HG03097 (cell line): ENCODE results near the gene KLK14.

Experiments used
- ATAC-seq: cut with Tn5 transposase; IDR thresholded peaks from one replicate; pipeline ENCODE4 v1.9.1; 2021; ENCODE audit not compliant: unreplicated experiment, low FRiP score

KLK14 gene

DNA sequence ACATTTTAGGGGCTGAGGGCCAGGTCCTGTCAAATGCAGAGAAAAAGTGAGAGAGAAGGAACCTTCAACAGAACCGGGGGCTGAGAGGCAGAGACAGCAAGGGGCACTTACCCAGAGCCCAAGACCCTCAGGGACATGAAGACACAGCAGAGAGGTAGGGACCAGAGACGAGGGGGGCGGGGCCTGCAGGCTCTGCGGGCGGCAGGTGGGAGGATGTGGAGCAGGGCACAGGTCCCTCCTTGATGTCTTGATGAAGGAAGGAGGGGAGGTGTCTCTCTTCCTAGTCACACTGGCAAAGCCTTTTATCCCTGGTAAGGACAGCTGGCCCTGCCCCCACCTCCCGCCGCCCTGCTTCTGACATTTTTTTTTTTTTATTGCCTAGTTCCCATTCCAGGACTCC lies at the start of gene KLK14:
TSS of gene KLK14 (minus strand) at position 277 of the 400 bp plus-strand sequence. CDS start at position 4, 273 bp downstream.
- ATAC-seq: no peak

- ATAC-seq: no peak
These were observed 49.3 kb upstream of the KLK14 start for GRCh38 chr19:51131780-51132680.

- no peak for ATAC-seq
These were observed 47.0 kb upstream of the KLK14 start for GRCh38 chr19:51129716-51130115.

DNA sequence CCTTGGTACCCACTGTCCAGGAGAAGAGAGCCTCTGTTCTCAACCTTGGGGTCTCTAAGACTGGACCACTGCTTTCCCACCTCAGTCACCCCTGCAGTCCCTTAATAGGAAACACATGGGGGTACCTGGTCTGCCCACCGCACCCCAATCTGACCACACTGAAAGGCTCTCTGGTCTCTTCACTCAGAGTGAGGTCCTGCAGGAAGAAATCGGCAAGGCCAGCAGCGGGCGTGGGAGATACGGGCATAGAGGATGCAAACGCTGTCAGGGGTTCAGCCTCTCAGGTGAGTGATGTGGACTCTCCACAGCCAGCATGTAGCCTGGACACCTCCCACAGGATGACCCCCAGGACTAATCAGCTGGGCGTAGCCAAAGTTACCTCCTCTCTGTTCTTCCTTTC lies 45.5 kb upstream of the KLK14 start:
- no peak for ATAC-seq

DNA sequence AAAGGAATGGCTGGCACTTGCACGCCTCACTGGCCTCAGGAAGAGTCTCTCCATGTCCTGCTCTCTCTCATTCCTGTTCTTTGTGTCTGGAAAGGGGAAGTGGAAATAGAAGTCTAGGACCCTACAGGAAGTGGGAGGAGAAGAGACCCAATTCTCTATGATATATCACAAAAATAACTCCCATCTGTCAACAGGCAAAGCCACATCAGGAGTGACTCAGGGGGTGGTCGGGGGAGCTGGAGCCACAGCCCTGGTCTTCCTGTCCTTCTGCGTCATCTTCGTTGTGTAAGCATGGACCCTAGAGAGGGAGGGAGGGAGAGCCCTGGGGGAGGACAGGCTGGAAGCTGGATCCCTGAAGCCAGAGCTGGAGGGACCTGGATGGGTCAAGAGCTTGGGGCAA lies 45.1 kb upstream of the KLK14 start:
- ATAC-seq: no peak

DNA sequence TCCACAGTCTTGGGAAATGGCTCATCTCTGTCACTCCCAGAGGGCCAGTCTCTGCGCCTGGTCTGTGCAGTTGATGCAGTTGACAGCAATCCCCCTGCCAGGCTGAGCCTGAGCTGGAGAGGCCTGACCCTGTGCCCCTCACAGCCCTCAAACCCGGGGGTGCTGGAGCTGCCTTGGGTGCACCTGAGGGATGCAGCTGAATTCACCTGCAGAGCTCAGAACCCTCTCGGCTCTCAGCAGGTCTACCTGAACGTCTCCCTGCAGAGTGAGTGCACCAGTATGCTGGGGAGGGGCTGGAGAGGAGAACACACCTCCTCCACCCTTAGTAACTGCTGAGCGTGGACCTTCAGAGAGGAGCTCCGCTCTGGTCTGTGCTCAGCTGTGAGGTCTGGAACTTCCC lies 44.3 kb upstream of the KLK14 start:
- ATAC-seq: no peak

GRCh38 chr19:51125421-51126075 lies 42.9 kb upstream of the KLK14 start:
- no peak for ATAC-seq

- ATAC-seq: no peak
These were observed 42.0 kb upstream of the KLK14 start, which contains the start of gene SIGLEC9 for GRCh38 chr19:51124729-51125128. SIGLEC9 (plus strand) TSS chr19:51124906; CDS start chr19:51124975, 69 bp downstream.

DNA sequence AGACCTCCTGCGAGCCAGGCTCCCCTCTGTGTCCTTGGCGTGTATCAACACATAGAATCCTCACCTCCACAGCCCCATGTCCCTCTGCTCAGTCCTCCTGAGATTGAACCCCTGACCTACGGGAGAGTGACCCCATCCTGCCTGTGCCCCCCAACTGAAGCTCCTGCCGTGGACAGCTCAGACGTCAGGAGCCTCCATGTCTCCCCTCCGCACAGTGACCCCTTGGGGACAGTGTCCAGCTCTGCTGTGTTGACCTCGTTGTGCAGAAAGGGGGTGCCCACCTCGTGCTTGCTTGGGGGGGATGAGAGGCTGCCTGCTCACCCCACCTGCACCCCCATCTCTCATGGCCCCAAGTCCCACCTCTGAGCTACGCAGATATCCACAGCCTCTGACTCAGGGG lies 41.5 kb upstream of the KLK14 start:
- no peak for ATAC-seq

DNA sequence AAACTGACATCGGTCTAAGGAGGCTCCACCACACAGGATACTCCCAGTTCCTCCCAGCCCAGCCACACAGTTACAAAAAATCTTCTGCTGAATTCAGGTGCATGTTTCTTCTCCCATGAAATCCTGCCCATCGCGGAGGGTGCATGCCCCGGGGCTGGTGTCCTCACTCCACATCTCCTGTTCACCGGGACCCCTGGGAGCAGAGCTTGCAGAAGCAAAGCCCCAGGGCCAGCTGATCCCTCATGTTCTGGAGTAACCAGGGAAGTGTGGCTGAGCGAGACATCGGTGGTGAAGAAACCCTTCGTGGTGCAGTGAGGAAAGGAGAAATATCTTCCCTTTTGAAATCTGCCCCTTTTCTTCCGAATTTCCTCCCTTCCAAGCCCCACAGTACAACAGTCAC lies 41.1 kb upstream of the KLK14 start:
- ATAC-seq: no peak

DNA sequence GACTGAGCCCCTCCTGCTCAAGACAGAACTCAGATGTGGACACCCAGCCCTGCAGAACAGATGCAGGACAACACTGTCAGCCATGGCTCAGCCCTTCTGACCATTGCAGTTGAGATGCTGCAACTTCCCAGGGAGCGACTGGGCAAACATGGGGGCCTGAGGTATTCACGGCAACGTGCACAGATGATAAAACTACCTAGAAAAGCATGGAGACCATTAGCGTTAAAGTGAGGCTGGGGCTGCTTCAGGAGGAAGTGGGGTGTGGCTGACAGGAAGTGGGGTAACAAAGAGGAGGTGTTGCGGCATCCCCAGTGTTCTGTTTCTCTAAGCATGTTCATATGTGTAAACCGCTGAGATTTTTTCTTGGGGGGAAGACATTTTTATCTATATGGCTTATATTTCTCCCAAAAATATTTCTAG lies 40.7 kb upstream of the KLK14 start:
- no peak for ATAC-seq

DNA sequence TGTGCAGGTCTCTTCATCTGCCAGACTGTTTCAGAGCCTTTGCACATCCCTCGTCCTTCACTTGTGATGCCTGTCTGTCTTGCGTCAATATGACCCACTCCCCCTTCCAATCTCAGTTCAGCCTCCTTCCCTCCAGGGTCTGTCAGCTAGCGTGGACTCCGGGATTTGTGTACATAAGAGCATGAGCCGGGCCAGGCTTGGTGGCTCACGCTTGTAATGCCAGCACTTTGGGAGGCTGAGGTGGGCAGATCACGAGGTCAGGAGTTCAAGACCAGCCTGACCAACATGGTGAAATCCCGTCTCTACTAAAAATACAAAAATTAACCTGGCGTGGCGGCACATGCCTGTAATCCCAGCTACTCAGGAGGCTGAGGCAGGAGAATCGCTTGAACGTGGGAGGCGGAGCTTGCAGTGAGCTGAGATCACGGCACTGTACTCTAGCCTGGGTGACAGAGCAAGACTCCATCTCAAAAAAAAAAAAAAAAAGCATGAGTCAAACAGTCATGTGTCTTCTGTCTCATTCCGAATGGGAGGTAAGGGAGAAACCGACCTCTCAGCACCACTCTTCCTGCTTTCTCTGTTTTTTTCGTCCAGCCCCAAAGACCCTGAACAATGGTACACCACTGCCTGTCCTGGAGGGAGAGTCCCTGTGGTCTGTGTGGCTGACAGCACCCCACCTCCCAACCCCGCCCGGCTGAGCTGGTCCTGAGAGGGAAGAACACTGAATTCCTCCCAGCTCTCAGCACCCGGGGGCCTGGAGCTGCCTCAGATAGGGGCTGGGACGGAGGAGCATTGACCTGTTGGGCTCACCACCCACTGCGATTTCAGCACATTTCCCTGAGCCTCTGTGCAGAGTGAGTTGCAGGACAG lies 39.7 kb upstream of the KLK14 start:
- no peak for ATAC-seq

DNA sequence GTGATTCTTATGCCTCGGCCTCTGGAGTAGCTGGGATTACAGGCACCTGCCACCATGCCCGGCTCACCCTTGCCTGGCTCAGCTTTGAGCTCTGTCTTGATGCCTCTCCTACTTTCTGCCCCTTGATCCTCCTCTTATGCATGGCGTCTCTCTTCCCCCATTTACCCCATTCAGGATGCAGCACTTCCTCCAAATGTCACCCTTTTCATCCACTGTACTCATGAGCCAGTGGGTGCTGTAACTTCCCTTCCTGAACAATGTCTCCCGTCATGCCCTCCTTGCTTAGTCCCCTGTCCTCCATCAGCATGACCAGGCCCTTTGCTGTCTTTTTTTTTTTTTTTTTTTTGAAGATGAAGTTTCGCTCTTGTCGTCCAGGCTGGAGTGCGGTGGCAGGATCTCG lies 38.6 kb upstream of the KLK14 start:
- no peak for ATAC-seq

GRCh38 chr19:51120160-51120559 lies 37.5 kb upstream of the KLK14 start:
- ATAC-seq: no peak

DNA sequence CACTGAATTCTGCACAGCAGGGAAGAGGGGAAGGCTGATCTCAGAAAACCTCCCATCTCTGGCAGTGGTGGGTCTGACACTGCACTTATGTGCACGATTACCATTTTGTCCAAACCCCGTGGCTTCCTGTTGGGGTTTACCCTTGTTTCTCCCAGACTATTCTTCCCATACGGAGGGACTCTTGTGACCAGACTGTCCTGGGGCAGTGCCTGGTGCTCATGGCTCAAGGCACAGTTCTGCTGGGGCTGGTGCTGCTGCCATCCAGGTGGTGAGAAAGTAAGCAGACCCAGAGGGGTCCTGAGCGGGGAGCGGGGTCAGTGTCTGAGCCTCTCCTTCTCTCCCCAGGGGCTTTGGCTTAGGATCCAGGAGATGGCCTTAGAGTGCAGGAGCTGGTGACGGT lies 36.9 kb upstream of the KLK14 start:
- ATAC-seq: no peak

DNA sequence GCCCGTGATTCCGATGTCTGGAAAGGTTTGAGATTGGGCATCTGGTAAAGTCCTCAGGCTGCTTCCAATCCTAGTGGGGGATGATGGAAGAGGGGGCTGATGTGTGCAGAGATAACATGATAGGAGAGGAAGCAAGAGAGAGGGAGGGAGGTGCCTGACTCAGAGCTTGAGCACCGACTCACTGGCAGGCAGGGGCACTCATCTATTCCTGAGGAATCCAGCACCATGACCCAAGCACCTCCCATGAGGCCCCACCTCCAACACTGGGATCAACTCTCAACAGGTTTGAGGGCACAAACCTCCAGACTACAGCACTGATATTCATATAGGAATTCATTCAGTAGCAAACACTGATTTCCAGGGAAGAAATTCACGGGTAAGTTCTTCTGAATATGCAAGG lies 36.4 kb upstream of the KLK14 start:
- no peak for ATAC-seq

DNA sequence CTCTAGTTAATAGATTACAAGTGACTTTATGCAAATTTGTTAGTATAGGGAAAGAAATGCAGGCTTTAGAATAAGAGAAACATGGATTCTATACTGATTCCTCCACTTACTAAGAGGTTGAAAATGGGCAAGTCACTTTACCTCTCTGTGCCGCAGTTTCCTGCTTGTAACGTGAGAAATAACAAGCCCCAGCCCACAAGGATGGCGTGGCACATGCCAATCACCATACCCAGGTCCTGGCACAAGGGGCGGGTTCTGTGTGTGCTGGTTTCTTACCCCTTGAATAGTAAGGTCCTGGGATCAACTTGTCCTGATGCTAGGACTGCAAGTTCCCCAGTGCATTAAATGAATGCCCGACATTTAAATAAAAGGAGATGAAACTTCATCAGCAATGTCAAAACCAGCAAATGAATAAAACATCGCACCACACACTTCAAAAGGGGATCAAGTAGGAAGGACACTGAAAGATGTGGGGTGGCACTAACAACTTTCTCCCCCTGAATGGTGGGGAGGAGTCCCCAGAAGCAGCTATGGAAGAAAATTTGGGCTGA lies 34.1 kb upstream of the KLK14 start:
- ATAC-seq: no peak

- no peak for ATAC-seq
These were observed 31.5 kb upstream of the KLK14 start for GRCh38 chr19:51114087-51114729.

GRCh38 chr19:51111606-51112005 lies 28.9 kb upstream of the KLK14 start:
- ATAC-seq: no peak

DNA sequence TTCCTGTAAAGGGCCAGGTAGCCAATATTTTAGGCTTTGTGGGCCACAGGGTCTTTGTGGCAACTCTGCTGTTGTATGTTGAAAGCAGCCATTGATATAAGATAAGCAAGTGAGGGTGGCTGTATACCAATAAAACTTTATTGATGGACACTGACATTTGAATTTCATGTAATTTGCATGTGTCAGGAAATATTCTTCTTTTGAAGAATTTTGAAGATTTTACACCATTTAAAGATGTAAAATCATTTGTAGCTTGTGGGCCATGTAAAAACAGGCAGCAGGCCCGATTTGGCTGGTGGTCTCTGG lies 27.9 kb upstream of the KLK14 start:
- ATAC-seq: no peak
